H1 (cell line): ENCODE data around the gene TXLNG. TPM values are rescaled to one million over a fixed set of nuclear protein-coding genes. Genes with fewer than 3 reads are reported as not detected.

ENCODE experiments used
- CHD1 ChIP-seq: IDR thresholded peaks from 2 replicates; pipeline ENCODE4 v1.6.1; 2012; ENCODE audit warnings: low read depth, low read length, improper control_type of control experiment
- KDM4A ChIP-seq: IDR thresholded peaks from one replicate; pipeline ENCODE4 v1.7.1; 2012; ENCODE audit warnings: low read depth, mild to moderate bottlenecking, moderate library complexity, low read length, inconsistent platforms; ENCODE audit not compliant: severe bottlenecking
- PHF8 ChIP-seq: fragments of 200-600 bp; sonication (generic); conservative IDR thresholded peaks from 2 replicates; pipeline ENCODE4 v1.7.1; 2012; ENCODE audit warnings: low read depth, mild to moderate bottlenecking, inconsistent platforms, low read length, moderate library complexity
- SP2 ChIP-seq: IDR thresholded peaks from 2 replicates; pipeline ENCODE4 v1.6.1; 2012; ENCODE audit warnings: mild to moderate bottlenecking, low read length, inconsistent platforms
- TCF12 ChIP-seq: IDR thresholded peaks from 2 replicates; pipeline ENCODE4 v1.6.1; 2011; ENCODE audit warnings: low read depth, mild to moderate bottlenecking, low read length
- polyA plus RNA-seq, 7 experiments: library from polyadenylated mRNA; depleted of rRNA in 3 of 7; stranded (reverse) in 5 of 7; unstranded in 2 of 7; fragments of >200 nt in 5 of 7; fragments of 200-250 nt in 2 of 7; gene quantifications; 1 replicate in 5 of 7; 2 replicates in 1 of 7; 4 replicates in 1 of 7; pipeline versions ENCODE4 v1.2.1 to v1.2.3, GENCODE V29; 2011 to 2013; ENCODE audit warnings: missing spikeins in 2 of 7, mixed read lengths in 2 of 7
- total RNA-seq: library from RNA; stranded (reverse); fragmentation: NEBNext Ultra II Directional; extraction: Animal tissue kit (Norgen Biotek cat#: 25700); gene quantifications from 2 replicates; pipeline ENCODE4 v1.2.1, GENCODE V29; 2021

TXLNG gene
- total and polyA plus RNA-seq, 2 of the 8 experiments (the other 6 are each of a cell fraction or from before 2014, with no cell fraction given): 32.9 to 42.9 TPM

GRCh38 chrX:16885628-16886027, 99.4 kb downstream of the TXLNG start (continued):
- TF ChIP-seq PHF8 (no peak), TCF12 (no peak), SP2 (no peak), KDM4A (no peak), CHD1 (no peak)
